HepG2 (cell line): Measurements from ENCODE around the gene TNFAIP1. TPM values are rescaled to one million over a fixed set of nuclear protein-coding genes. Genes with fewer than 3 reads are reported as not detected.

Experiments
- NFYC ChIP-seq: IDR thresholded peaks from 2 replicates; pipeline ENCODE4 v1.6.1; 2016; ENCODE audit warnings: missing genetic modification reagents, missing compliant biosample characterization
- PAWR ChIP-seq: sonication (generic); formaldehyde crosslinking; IDR thresholded peaks from 2 replicates; pipeline ENCODE4 v1.4.0; 2020; ENCODE audit warnings: missing genetic modification reagents, mild to moderate bottlenecking, borderline replicate concordance
- POLR2G ChIP-seq: fragments of 200-400 bp; formaldehyde crosslinking; IDR thresholded peaks from 2 replicates; pipeline ENCODE4 v1.6.1; 2018; ENCODE audit warnings: mild to moderate bottlenecking, low read depth, low read length, moderate library complexity
- RBM39 ChIP-seq: fragments of 200-400 bp; formaldehyde crosslinking; IDR thresholded peaks from one replicate; pipeline ENCODE4 v1.6.1; 2018; ENCODE audit warnings: antibody characterized with exemption, mild to moderate bottlenecking, low read depth, low read length; ENCODE audit not compliant: poor library complexity, severe bottlenecking
- SKI ChIP-seq: fragments of 450-650 bp; IDR thresholded peaks from one replicate; pipeline ENCODE4 v1.6.1; 2018; ENCODE audit warnings: mild to moderate bottlenecking; ENCODE audit not compliant: partially characterized antibody
- ZBTB37 ChIP-seq: sonication (generic); formaldehyde crosslinking; IDR thresholded peaks from 2 replicates; pipeline ENCODE4 v1.4.0; 2020; ENCODE audit warnings: mild to moderate bottlenecking, missing genetic modification reagents
- ZNF276 ChIP-seq: sonication (generic); formaldehyde crosslinking; IDR thresholded peaks from 2 replicates; pipeline ENCODE4 v1.4.0; 2020; ENCODE audit warnings: mild to moderate bottlenecking, low read depth, missing genetic modification reagents
- ZNF496 ChIP-seq: sonication (generic); formaldehyde crosslinking; IDR thresholded peaks from 2 replicates; pipeline ENCODE4 v1.8.1; 2023; ENCODE audit warnings: mild to moderate bottlenecking, moderate library complexity, missing genetic modification reagents; ENCODE audit not compliant: insufficient replicate concordance
- polyA plus RNA-seq, 8 experiments: library from polyadenylated mRNA; depleted of rRNA in 3 of 8; stranded (reverse) in 7 of 8; unstranded in 1 of 8; fragments of >200 nt; fragmentation: Illumina TruSeq in 4 of 8; extraction: Trizol in 4 of 8; gene quantifications; 2 replicates each; pipeline versions ENCODE4 v1.2.1 to v1.2.3, GENCODE V29; 2011 to 2016; ENCODE audit warnings: low read depth in 4 of 8, missing spikeins in 1 of 8, mixed read lengths in 1 of 8; ENCODE audit not compliant: insufficient read depth in 1 of 8
- total RNA-seq, 5 experiments: library from RNA; depleted of rRNA; stranded (reverse); fragments of >200 nt; fragmentation: Illumina TruSeq; extraction: Trizol; gene quantifications; 2 replicates each; pipeline ENCODE4 v1.2.3, GENCODE V29; 2016; ENCODE audit warnings: low read depth in 1 of 5
- TF ChIP-seq, protein P1 (sequence below): sonication (generic); formaldehyde crosslinking; IDR thresholded peaks from 2 replicates; pipeline ENCODE4 v1.5.1; 2020; ENCODE audit warnings: missing genetic modification reagents, mild to moderate bottlenecking, borderline replicate concordance
- TF ChIP-seq, protein P2 (sequence below): sonication (generic); formaldehyde crosslinking; IDR thresholded peaks from 2 replicates; pipeline ENCODE4 v1.4.0; 2020; ENCODE audit warnings: missing genetic modification reagents
- TF ChIP-seq, protein P3 (sequence below): sonication (generic); formaldehyde crosslinking; IDR thresholded peaks from 2 replicates; pipeline ENCODE4 v1.4.0; 2020; ENCODE audit warnings: missing genetic modification reagents

TNFAIP1 gene
- total and polyA plus RNA-seq, 2 of the 13 experiments (the other 11 are each of a cell fraction or from before 2014, with no cell fraction given): 17.5 to 40.6 TPM

DNA sequence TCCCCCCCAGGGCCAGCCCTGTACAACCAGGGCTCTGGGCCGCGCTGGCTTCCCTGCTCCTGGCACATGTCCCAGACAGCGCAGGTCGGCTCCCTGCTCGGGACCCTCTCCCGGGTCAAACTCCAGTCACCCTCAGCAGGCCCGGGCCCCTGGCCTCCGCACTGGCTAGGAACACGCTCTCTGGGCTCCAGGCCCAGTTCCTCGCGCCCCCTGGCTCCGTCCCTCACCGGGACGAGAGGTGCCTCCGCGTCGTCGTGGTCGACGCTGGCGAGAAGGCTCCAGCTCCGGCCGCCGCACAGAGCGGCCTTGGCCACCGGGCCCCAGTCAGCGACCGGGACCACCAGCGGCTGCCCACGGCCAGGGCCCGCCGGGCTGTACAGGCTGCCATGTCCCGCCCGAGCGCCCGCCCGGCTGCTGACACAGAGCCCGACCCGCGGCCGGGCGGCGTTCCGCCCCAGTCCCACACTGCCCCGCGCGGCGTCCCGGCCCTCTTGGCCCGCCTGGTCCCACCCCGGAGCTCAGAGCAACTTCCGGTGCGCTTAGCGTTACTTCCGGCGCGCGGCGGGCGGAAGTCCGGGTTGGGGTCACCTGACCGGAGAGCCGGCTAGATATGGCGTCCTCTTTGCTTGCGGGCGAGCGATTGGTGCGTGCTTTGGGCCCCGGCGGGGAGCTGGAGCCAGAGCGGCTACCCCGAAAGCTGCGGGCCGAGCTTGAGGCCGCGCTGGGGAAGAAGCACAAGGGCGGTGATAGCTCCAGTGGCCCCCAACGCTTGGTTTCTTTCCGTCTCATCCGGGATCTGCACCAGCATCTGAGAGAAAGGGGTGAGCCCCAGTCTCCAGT is 21.7 kb downstream of the TNFAIP1 start, which contains the start of gene POLDIP2 (continued):
- TF ChIP-seq ZBTB37 (no peak), PAWR (CRISPR knock-in tag) (no peak), ZNF276 (CRISPR knock-in tag) (no peak), SKI (peak; percentile 51), NFYC (CRISPR knock-in tag) (peak; percentile 21), RBM39 (no peak), POLR2G (peak; percentile 91), ZNF496 (CRISPR knock-in tag) (no peak)
- TF ChIP-seq, protein P1, sequence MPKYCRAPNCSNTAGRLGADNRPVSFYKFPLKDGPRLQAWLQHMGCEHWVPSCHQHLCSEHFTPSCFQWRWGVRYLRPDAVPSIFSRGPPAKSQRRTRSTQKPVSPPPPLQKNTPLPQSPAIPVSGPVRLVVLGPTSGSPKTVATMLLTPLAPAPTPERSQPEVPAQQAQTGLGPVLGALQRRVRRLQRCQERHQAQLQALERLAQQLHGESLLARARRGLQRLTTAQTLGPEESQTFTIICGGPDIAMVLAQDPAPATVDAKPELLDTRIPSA (CRISPR knock-in tag): no peak
- TF ChIP-seq, protein P2, sequence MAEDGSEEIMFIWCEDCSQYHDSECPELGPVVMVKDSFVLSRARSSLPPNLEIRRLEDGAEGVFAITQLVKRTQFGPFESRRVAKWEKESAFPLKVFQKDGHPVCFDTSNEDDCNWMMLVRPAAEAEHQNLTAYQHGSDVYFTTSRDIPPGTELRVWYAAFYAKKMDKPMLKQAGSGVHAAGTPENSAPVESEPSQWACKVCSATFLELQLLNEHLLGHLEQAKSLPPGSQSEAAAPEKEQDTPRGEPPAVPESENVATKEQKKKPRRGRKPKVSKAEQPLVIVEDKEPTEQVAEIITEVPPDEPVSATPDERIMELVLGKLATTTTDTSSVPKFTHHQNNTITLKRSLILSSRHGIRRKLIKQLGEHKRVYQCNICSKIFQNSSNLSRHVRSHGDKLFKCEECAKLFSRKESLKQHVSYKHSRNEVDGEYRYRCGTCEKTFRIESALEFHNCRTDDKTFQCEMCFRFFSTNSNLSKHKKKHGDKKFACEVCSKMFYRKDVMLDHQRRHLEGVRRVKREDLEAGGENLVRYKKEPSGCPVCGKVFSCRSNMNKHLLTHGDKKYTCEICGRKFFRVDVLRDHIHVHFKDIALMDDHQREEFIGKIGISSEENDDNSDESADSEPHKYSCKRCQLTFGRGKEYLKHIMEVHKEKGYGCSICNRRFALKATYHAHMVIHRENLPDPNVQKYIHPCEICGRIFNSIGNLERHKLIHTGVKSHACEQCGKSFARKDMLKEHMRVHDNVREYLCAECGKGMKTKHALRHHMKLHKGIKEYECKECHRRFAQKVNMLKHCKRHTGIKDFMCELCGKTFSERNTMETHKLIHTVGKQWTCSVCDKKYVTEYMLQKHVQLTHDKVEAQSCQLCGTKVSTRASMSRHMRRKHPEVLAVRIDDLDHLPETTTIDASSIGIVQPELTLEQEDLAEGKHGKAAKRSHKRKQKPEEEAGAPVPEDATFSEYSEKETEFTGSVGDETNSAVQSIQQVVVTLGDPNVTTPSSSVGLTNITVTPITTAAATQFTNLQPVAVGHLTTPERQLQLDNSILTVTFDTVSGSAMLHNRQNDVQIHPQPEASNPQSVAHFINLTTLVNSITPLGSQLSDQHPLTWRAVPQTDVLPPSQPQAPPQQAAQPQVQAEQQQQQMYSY (CRISPR knock-in tag): peak; percentile 20; the same call in 1 of the 2 replicates
- TF ChIP-seq, protein P3, sequence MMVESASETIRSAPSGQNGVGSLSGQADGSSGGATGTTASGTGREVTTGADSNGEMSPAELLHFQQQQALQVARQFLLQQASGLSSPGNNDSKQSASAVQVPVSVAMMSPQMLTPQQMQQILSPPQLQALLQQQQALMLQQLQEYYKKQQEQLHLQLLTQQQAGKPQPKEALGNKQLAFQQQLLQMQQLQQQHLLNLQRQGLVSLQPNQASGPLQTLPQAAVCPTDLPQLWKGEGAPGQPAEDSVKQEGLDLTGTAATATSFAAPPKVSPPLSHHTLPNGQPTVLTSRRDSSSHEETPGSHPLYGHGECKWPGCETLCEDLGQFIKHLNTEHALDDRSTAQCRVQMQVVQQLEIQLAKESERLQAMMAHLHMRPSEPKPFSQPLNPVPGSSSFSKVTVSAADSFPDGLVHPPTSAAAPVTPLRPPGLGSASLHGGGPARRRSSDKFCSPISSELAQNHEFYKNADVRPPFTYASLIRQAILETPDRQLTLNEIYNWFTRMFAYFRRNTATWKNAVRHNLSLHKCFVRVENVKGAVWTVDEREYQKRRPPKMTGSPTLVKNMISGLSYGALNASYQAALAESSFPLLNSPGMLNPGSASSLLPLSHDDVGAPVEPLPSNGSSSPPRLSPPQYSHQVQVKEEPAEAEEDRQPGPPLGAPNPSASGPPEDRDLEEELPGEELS: peak; percentile 45; the same call in 1 of the 2 replicates
